GM21526 (cell line): Measurements from ENCODE around the gene CEP55.

ENCODE experiments used
- ATAC-seq: cut with Tn5 transposase; IDR thresholded peaks from one replicate; pipeline ENCODE4 v1.9.1; 2021; ENCODE audit warnings: moderate library complexity; ENCODE audit not compliant: unreplicated experiment, low FRiP score

Gene CEP55

GRCh38 chr10:93554760-93555432, 58.5 kb downstream of the CEP55 start:
- no peak for ATAC-seq

- no peak for ATAC-seq
Measured at GRCh38 chr10:93559490-93559889, 63.1 kb downstream of the CEP55 start.

- ATAC-seq, result no peak
Measured at GRCh38 chr10:93560541-93560940, 64.1 kb downstream of the CEP55 start.

- ATAC-seq, result no peak
Measured at GRCh38 chr10:93565446-93565845, 69.0 kb downstream of the CEP55 start.

- no peak for ATAC-seq
Measured at GRCh38 chr10:93566435-93567276, 70.2 kb downstream of the CEP55 start, which contains the start of gene FFAR4. FFAR4 (plus strand) TSS chr10:93566665; CDS start chr10:93566721, 56 bp downstream.

- no peak for ATAC-seq
Measured at GRCh38 chr10:93567277-93568104, 71.1 kb downstream of the CEP55 start.

GRCh38 chr10:93568105-93568390, 71.6 kb downstream of the CEP55 start:
- no peak for ATAC-seq

- no peak for ATAC-seq
Measured at GRCh38 chr10:93570383-93570782, 74.0 kb downstream of the CEP55 start.

- no peak for ATAC-seq
Measured at GRCh38 chr10:93572606-93573005, 76.2 kb downstream of the CEP55 start.

- ATAC-seq, result no peak
Measured at GRCh38 chr10:93573051-93573909, 76.9 kb downstream of the CEP55 start.

GRCh38 chr10:93573924-93574323, 77.5 kb downstream of the CEP55 start:
- ATAC-seq, result no peak

GRCh38 chr10:93576888-93577287, 80.5 kb downstream of the CEP55 start:
- ATAC-seq, result no peak

- ATAC-seq, result no peak
Measured at GRCh38 chr10:93577565-93577964, 81.2 kb downstream of the CEP55 start.
